IMR-90 (cell line): ENCODE results near the gene SDR9C7. TPM values are rescaled to one million over a fixed set of nuclear protein-coding genes. Genes with fewer than 3 reads are reported as not detected.

Experiments used
- ATAC-seq: fragments of 200-7000 bp; cut with Tn5 transposase; 2 replicates; pipeline ENCODE4 v1.9.1; 2020; ENCODE audit warnings: low read depth, mild to moderate bottlenecking, moderate library complexity
- BruUV-seq: library from RNA; stranded (reverse); fragments of 400-500 nt; replicated peaks from 2 replicates; lab custom pipeline; 2021; lab: Mats Ljungman, UMichigan
- CTCF ChIA-PET: fragments of 300-600 bp; formaldehyde crosslinking; extraction: SDS; loops from one replicate; lab custom pipeline; 2021; ENCODE audit warnings: antibody characterized with exemption; lab: Yijun Ruan, JAX
- POLR2A ChIA-PET: fragments of 300-600 bp; sonication (Branson Sonifier 250); formaldehyde crosslinking; loops from one replicate; lab custom pipeline; 2022; ENCODE audit warnings: antibody characterized with exemption; ENCODE audit not compliant: unreplicated experiment; lab: Charles Lee
- DNase-seq: peaks from one replicate; pipeline ENCODE4 v3.0.0; 2013
- H2AFZ ChIP-seq: replicated peaks from 2 replicates; pipeline ENCODE3; 2013; ENCODE audit warnings: low read length, mild to moderate bottlenecking; ENCODE audit not compliant: poor library complexity
- H2AK5ac ChIP-seq: 2 replicates; pipeline ENCODE4 v1.6.1; 2013; ENCODE audit warnings: low read depth, low read length, inconsistent platforms
- H2AK9ac ChIP-seq: replicated peaks from 2 replicates; pipeline ENCODE3; 2013; ENCODE audit warnings: mild to moderate bottlenecking, low read depth, low read length, moderate library complexity; ENCODE audit not compliant: poor library complexity
- H2BK120ac ChIP-seq: 2 replicates; pipeline ENCODE4 v1.6.1; 2013; ENCODE audit warnings: low read depth, low read length, inconsistent platforms
- H2BK15ac ChIP-seq: 3 replicates; pipeline ENCODE4 v1.6.1; 2013; ENCODE audit warnings: low read depth, low read length, inconsistent platforms
- H2BK20ac ChIP-seq: 2 replicates; pipeline ENCODE4 v1.6.1; 2013; ENCODE audit warnings: low read depth, mild to moderate bottlenecking, inconsistent platforms, low read length, moderate library complexity
- H2BK5ac ChIP-seq: 2 replicates; pipeline ENCODE4 v1.6.1; 2013; ENCODE audit warnings: mild to moderate bottlenecking, low read depth, low read length, inconsistent platforms; ENCODE audit not compliant: poor library complexity, severe bottlenecking
- H3K14ac ChIP-seq: replicated peaks from 2 replicates; pipeline ENCODE4 v1.6.1; 2013; ENCODE audit warnings: low read depth, low read length, inconsistent platforms
- H3K18ac ChIP-seq: 2 replicates; pipeline ENCODE4 v1.6.1; 2013; ENCODE audit warnings: low read depth, low read length, control low read depth
- H3K23ac ChIP-seq: 2 replicates; pipeline ENCODE4 v1.6.1; 2013; ENCODE audit warnings: low read depth, low read length, inconsistent platforms
- H3K27ac ChIP-seq: 2 replicates; pipeline ENCODE4 v1.5.1; 2013; ENCODE audit warnings: mild to moderate bottlenecking, control low read depth, low read length; ENCODE audit not compliant: insufficient read depth
- H3K27me3 ChIP-seq: 2 replicates; pipeline ENCODE4 v1.6.1; 2013; ENCODE audit warnings: low read length; ENCODE audit not compliant: control insufficient read depth, insufficient read depth
- H3K36me3 ChIP-seq: 2 replicates; pipeline ENCODE4 v1.6.1; 2013; ENCODE audit warnings: low read length, mixed read lengths; ENCODE audit not compliant: control insufficient read depth, insufficient read depth
- H3K4ac ChIP-seq: 2 replicates; pipeline ENCODE4 v1.6.1; 2013; ENCODE audit warnings: low read depth, low read length, inconsistent platforms
- H3K4me1 ChIP-seq: 2 replicates; pipeline ENCODE4 v1.6.1; 2013; ENCODE audit warnings: low read length, mixed read lengths; ENCODE audit not compliant: control insufficient read depth, insufficient read depth
- H3K4me2 ChIP-seq: 2 replicates; pipeline ENCODE4 v1.6.1; 2013; ENCODE audit warnings: low read depth, mild to moderate bottlenecking, control low read depth, low read length, moderate library complexity
- H3K4me3 ChIP-seq: 2 replicates; pipeline ENCODE4 v1.5.1; 2013; ENCODE audit warnings: low read depth, mild to moderate bottlenecking, control low read depth, low read length, moderate library complexity; ENCODE audit not compliant: insufficient read depth
- H3K56ac ChIP-seq: 2 replicates; pipeline ENCODE4 v1.6.1; 2013; ENCODE audit warnings: low read length, inconsistent platforms; ENCODE audit not compliant: insufficient read depth; ENCODE audit errors: extremely low read depth
- H3K79me1 ChIP-seq, 2 experiments: 2 replicates each; pipeline ENCODE4 v1.6.1; 2013; ENCODE audit warnings: low read length in 2 of 2, inconsistent platforms in 1 of 2, low read depth in 1 of 2
- H3K9ac ChIP-seq: 2 replicates; pipeline ENCODE4 v1.6.1; 2013; ENCODE audit warnings: low read depth, low read length, control low read depth
- H3K9me1 ChIP-seq: 2 replicates; pipeline ENCODE4 v1.6.1; 2013; ENCODE audit warnings: low read length, inconsistent platforms; ENCODE audit not compliant: insufficient read depth
- H3K9me3 ChIP-seq: 2 replicates; pipeline ENCODE4 v1.6.1; 2013; ENCODE audit warnings: low read length; ENCODE audit not compliant: control insufficient read depth, insufficient read depth
- H4K20me1 ChIP-seq: 2 replicates; pipeline ENCODE4 v1.6.1; 2013; ENCODE audit warnings: low read length, inconsistent platforms; ENCODE audit not compliant: insufficient read depth
- H4K5ac ChIP-seq: 2 replicates; pipeline ENCODE4 v1.6.1; 2013; ENCODE audit warnings: mild to moderate bottlenecking, low read depth, low read length, control low read depth
- H4K8ac ChIP-seq, 2 experiments: 2 replicates each; pipeline ENCODE4 v1.6.1; 2013; ENCODE audit warnings: low read depth in 2 of 2, low read length in 2 of 2, control low read depth in 1 of 2, inconsistent platforms in 1 of 2
- H4K91ac ChIP-seq: 2 replicates; pipeline ENCODE4 v1.6.1; 2013; ENCODE audit warnings: low read depth, low read length, inconsistent platforms; ENCODE audit not compliant: insufficient read depth
- BHLHE40 ChIP-seq: fragments of 150-350 bp; IDR thresholded peaks from 2 replicates; pipeline ENCODE4 v1.6.1; 2016; ENCODE audit warnings: mild to moderate bottlenecking, low read depth, low read length
- CEBPB ChIP-seq: IDR thresholded peaks from 2 replicates; pipeline ENCODE4 v1.6.1; 2012; ENCODE audit warnings: low read depth, low read length, improper control_type of control experiment
- CHD1 ChIP-seq: IDR thresholded peaks from 2 replicates; pipeline ENCODE4 v1.6.1; 2012; ENCODE audit warnings: low read depth, low read length, improper control_type of control experiment
- ELK1 ChIP-seq: fragments of 150-350 bp; IDR thresholded peaks from 2 replicates; pipeline ENCODE4 v1.6.1; 2016; ENCODE audit warnings: low read depth, mild to moderate bottlenecking, low read length, moderate library complexity, borderline replicate concordance
- FOS ChIP-seq: fragments of 150-350 bp; IDR thresholded peaks from 2 replicates; pipeline ENCODE4 v1.6.1; 2016; ENCODE audit warnings: low read depth, low read length
- MAFK ChIP-seq: IDR thresholded peaks from 2 replicates; pipeline ENCODE4 v1.6.1; 2012; ENCODE audit warnings: low read depth, low read length, improper control_type of control experiment
- MAZ ChIP-seq: IDR thresholded peaks from 2 replicates; pipeline ENCODE4 v1.6.1; 2012; ENCODE audit warnings: low read depth, mild to moderate bottlenecking, low read length, improper control_type of control experiment, moderate library complexity, borderline replicate concordance
- MXI1 ChIP-seq: IDR thresholded peaks from 2 replicates; pipeline ENCODE4 v1.6.1; 2012; ENCODE audit warnings: low read depth, mild to moderate bottlenecking, low read length, moderate library complexity, borderline replicate concordance
- POLR2A ChIP-seq: IDR thresholded peaks from 2 replicates; pipeline ENCODE4 v1.6.1; 2012; ENCODE audit warnings: mild to moderate bottlenecking, low read depth, low read length
- RCOR1 ChIP-seq: IDR thresholded peaks from 2 replicates; pipeline ENCODE4 v1.6.1; 2012; ENCODE audit warnings: mild to moderate bottlenecking, low read length, improper control_type of control experiment; ENCODE audit not compliant: insufficient replicate concordance
- RFX5 ChIP-seq: IDR thresholded peaks from 2 replicates; pipeline ENCODE4 v1.8.0; 2012; ENCODE audit warnings: low read depth, mild to moderate bottlenecking, low read length, moderate library complexity
- SMC3 ChIP-seq: fragments of 150-350 bp; IDR thresholded peaks from 2 replicates; pipeline ENCODE4 v1.6.1; 2016; ENCODE audit warnings: low read depth, mild to moderate bottlenecking, antibody characterized with exemption, low read length, moderate library complexity
- USF2 ChIP-seq: fragments of 150-350 bp; IDR thresholded peaks from 2 replicates; pipeline ENCODE4 v1.6.1; 2017; ENCODE audit warnings: mild to moderate bottlenecking, antibody characterized with exemption, low read length, low read depth
- WGBS, 2 experiments: methylation state at CpG; one replicate each; pipeline versions ENCODE4 v1.1.5 to v1.1.7; 2013; ENCODE audit warnings: missing lambda C conversion rate in 2 of 2; ENCODE audit not compliant: insufficient read length in 1 of 2; ENCODE audit errors: extremely low coverage in 2 of 2; 5-methylcytosine and 5-hydroxymethylcytosine counted together
- dilution Hi-C: fragments of 300-500 bp; cut with HindIII; formaldehyde crosslinking; loops from one replicate; pipeline ENCODE4 v1.14.3; 2018; ENCODE audit warnings: low sequenced_read_pairs; ENCODE audit not compliant: unreplicated experiment
- in situ Hi-C: fragments of 300-500 bp; cut with MboI; formaldehyde crosslinking; loops from 3 replicates; pipeline ENCODE4 v1.14.3; 2019; ENCODE audit warnings: low sequenced_read_pairs, inconsistent platforms, mixed read lengths
- intact Hi-C: fragments of 100-400 bp; cut with micrococcal nuclease; formaldehyde crosslinking; loops from 2 replicates; pipeline ENCODE4 v1.10.0; 2022
- polyA plus RNA-seq, 3 experiments: library from polyadenylated mRNA; depleted of rRNA; stranded (reverse); fragments of >200 nt; gene quantifications; 2 replicates each; pipeline ENCODE4 v1.2.3, GENCODE V29; 2012; ENCODE audit warnings: low replicate concordance in 1 of 3
- total RNA-seq: library from RNA; depleted of rRNA; stranded (reverse); fragments of >200 nt; gene quantifications from 2 replicates; pipeline ENCODE4 v1.2.3, GENCODE V29; 2012

The SDR9C7 gene
- total and polyA plus RNA-seq, 2 of the 4 experiments (the other 2 are of a cell fraction) = not detected

- intact Hi-C loops = no loop called here
Measured at GRCh38 chr12:56922031-56922430, 12.2 kb downstream of the SDR9C7 start.

More at GRCh38 chr12:56922031-56922430, 12.2 kb downstream of the SDR9C7 start:
- BruUV-seq = no TSS peak
- Histone ChIP-seq H3K9ac (no peak overlapping the region), H4K20me1 (no peaks in the 10 kb centered on the region), H3K23ac (no peak overlapping the region), H2BK15ac (no peak overlapping the region), H3K4ac (no peak overlapping the region), H3K14ac (no peak overlapping the region), H3K56ac (no peak overlapping the region), H3K18ac (no peak overlapping the region), H3K4me2 (no peak overlapping the region), H2BK120ac (no peak overlapping the region), H4K8ac (no peak overlapping the region), H3K4me3 (no peak overlapping the region), H2AK9ac (no peak overlapping the region), H3K79me1 (no peaks in the 10 kb centered on the region), H3K27ac (no peak overlapping the region), H4K5ac (no peak overlapping the region), H3K9me1 (0 out of 2 replicates have a peak, but pooled peaks cover 3% of the 10 kb centered on the region), H2AFZ (no peak overlapping the region), H3K4me1 (no peaks in the 10 kb centered on the region), H3K36me3 (no peaks in the 10 kb centered on the region), H4K91ac (no peak overlapping the region), H2BK20ac (no peak overlapping the region), H3K9me3 (no peaks in the 10 kb centered on the region), H2AK5ac (no peak overlapping the region), H2BK5ac (no peak overlapping the region), H3K27me3 (peaks cover 28% of the 10 kb centered on the region)
- dilution Hi-C loops (no loop called here), in situ Hi-C loops (no loop called here)
- POLR2A ChIA-PET = no interaction called here
- CTCF ChIA-PET = no interaction called here
- DNase-seq = no peak
- TF ChIP-seq ELK1 (no peak), CHD1 (no peak), MAZ (no peak), FOS (no peak), BHLHE40 (no peak), USF2 (no peak), POLR2A (no peak), RCOR1 (no peak), SMC3 (no peak), CEBPB (no peak), MAFK (no peak), MXI1 (no peak), RFX5 (no peak)
- ATAC-seq = no peak
- WGBS, 2 experiments = no CpG with 5 or more reads among the region's 1 CpG
